Retinal pigment epithelial cell (primary cell): ENCODE data around the gene CELF4.

Experiments used
- DNase-seq: peaks from one replicate; pipeline ENCODE4 v3.0.0-alpha.2; 2010; ENCODE audit warnings: low read depth
- H3K4me3 ChIP-seq: 2 replicates; pipeline ENCODE4 v1.5.1; 2011; ENCODE audit warnings: mild to moderate bottlenecking, low read length, control low read depth, moderate library complexity
- CTCF ChIP-seq: conservative IDR thresholded peaks from 2 replicates; pipeline ENCODE4 v1.5.1; 2011; ENCODE audit warnings: low read depth, low read length, control low read depth, inconsistent platforms

CELF4 gene

GRCh38 chr18:37529863-37530262, 35.7 kb downstream of the CELF4 start:
- H3K4me3 ChIP-seq: no peak overlapping the region
- TF ChIP-seq CTCF: no peak
- DNase-seq: no peak

- no peak for TF ChIP-seq CTCF
Observed at GRCh38 chr18:37529296-37529695, 36.3 kb downstream of the CELF4 start.

GRCh38 chr18:37527395-37527794, 38.2 kb downstream of the CELF4 start:
- TF ChIP-seq CTCF: no peak
- DNase-seq: no peak
- no peak overlapping the region for H3K4me3 ChIP-seq

More at GRCh38 chr18:37529296-37529695, 36.3 kb downstream of the CELF4 start:
- no peak for DNase-seq
- no peak overlapping the region for H3K4me3 ChIP-seq

DNA sequence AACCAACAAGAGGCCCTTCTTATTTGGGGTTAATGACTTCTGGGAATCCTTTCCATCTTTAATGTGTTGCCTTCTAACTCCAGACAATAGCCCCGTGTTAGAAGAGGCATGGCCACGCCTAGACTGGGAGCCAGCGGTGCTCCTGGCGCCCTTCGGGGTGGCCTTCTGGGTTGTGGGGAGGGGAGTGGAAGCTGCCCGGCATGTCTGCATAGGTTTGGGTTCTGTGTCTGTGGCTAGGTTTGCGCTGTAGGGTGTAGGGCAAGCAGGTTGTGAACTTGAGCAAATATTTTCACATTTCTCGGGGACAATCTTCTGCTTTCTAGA, 40.4 kb downstream of the CELF4 start:
- DNase-seq: no peak

DNA sequence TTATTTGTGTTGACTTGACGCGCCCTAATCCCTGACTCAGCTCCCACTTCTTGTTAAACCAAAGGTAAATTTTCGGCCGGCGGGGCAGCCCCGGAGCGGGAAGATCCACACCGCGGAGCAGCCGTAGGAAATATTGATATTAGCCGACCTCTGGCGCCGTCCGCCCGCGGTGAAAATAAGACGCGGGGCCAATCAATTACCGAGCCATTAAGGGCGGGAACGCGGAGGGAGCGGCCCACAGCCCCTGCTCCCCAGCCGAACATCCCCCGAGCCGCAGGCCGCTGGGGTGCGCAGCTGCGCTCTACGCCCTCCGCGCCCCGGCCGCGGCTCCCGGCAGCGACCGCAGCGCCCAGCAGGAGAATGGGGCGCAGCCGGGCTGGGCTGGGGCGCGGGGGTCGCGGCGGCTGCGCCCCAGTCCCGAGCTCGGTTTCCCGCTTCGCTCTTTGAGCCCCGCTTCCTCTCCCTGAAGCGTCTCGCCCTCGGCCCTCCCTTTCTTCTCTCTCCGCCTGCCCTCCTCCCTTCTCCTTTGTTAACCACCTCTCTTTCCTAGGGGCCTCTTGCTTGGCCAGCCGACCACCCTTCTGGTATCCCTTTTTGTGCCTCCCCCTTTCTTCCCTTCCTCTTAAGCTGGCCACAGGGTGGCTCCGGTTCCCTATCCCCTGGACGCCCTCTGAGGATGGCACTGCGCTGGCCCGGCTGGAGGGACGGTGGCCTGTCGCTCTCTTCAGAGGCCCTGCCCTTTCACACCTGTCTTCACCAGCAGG, 40.9 kb downstream of the CELF4 start:
- no peak for TF ChIP-seq CTCF
- no peak overlapping the region for H3K4me3 ChIP-seq
- DNase-seq: no peak

More for the DNA sequence above, 40.4 kb downstream of the CELF4 start:
- H3K4me3 ChIP-seq: no peak overlapping the region
- no peak for TF ChIP-seq CTCF

- no peak for TF ChIP-seq CTCF
- no peak for DNase-seq
- no peak overlapping the region for H3K4me3 ChIP-seq
Observed at GRCh38 chr18:37524139-37524497, 41.5 kb downstream of the CELF4 start.
